GM21619 (cell line): Measurements from ENCODE around the gene TNPO2.
"Not testable (repeated sequence)": the region's sequence is repeated elsewhere in the genome, so short reads cannot be mapped to it uniquely, and the experiment has no call there.

Experiments used
- ATAC-seq: cut with Tn5 transposase; IDR thresholded peaks from one replicate; pipeline ENCODE4 v1.9.1; 2021; ENCODE audit not compliant: unreplicated experiment

The TNPO2 gene

DNA sequence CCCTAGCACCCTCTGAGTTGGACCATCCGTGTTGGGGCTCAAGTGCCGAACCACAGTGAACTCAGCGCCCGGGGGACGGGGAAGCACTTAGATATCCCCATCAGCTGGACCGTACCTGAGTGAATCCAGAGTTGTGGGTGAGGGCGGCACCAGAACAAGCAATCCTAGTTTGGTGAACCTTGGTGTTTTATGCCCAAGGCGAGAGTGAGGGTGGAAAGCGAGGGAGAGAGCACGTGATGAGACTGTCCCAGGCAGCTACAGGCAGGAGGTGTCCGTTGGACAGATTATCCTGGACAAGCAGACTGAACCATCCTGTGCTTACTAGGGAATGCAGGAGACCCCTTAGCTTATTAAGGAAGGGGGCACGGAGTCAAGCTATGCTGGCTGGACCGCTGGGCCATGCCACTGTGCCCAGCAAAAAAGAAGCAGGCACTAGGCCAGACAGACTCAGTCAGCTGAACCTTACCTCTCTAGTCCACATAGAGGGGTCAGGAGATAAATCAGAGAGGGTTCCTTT lies 14.2 kb upstream of the TNPO2 start:
- no peak for ATAC-seq

DNA sequence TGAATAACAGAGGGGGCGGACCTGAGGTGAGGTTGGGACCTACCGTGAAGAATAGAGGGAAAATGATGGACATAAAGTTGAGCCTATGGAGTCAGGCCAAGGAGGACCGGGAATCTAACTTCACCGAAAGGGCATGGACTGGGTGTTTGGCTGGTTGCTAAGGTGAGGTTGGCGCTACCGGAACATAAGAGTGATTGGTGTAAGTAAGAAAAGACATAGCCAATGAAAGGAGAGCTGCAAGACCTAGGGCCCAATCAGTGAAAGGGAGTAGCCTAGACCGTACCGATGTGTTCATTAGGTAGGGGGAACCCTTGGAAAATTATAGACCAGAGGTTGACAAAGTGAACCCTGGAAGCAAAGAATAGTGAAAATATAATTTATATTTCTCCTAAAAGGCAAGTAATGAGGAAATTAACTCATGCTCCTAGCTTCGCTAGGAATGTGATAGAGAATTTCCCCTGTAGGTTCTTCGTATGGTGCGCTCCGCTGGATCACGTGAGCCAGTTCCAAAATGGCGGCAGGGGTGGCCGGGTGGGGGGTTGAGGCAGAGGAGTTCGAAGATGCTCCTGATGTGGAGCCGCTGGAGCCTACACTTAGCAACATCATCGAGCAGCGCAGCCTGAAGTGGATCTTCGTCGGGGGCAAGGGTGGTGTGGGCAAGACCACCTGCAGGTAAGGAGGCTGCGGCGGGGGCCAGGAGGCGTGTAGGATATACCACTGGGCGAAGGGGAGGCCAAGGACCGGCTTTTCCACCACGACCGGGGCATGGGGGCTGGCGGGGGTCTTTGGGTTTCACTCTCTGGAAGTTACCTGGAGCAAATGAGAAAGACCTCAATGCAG lies 13.5 kb upstream of the TNPO2 start, which contains the start of gene GET3:
GET3 (plus strand) TSS at position 503 of the 840 bp plus-strand sequence; CDS start at position 512, 9 bp downstream.
- peak; percentile 71 for ATAC-seq

GRCh38 chr19:12733369-12734214 lies 9.9 kb upstream of the TNPO2 start:
- ATAC-seq: no peak

- ATAC-seq: no peak
These were observed 7.6 kb upstream of the TNPO2 start for GRCh38 chr19:12731337-12731736.

DNA sequence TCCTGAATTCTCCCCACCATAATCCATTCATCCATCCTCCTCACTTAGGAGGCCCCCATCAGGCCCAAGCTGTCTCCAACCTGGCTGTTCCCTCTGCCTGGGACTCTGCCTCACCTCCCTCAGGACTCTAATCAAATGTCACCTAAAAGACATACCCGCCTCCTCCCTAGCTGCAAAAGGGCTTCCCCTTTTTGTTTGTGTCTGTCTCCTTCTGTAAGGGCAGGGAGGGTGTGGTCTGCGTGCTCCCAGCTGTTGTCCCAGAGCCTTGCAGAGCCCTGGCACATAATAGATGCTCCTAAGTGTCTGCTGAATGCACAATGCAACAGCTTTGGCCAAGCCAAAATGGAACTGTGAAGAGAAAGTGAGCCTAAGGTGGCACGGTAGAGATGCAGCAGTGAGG lies 6.3 kb upstream of the TNPO2 start:
- no peak for ATAC-seq

DNA sequence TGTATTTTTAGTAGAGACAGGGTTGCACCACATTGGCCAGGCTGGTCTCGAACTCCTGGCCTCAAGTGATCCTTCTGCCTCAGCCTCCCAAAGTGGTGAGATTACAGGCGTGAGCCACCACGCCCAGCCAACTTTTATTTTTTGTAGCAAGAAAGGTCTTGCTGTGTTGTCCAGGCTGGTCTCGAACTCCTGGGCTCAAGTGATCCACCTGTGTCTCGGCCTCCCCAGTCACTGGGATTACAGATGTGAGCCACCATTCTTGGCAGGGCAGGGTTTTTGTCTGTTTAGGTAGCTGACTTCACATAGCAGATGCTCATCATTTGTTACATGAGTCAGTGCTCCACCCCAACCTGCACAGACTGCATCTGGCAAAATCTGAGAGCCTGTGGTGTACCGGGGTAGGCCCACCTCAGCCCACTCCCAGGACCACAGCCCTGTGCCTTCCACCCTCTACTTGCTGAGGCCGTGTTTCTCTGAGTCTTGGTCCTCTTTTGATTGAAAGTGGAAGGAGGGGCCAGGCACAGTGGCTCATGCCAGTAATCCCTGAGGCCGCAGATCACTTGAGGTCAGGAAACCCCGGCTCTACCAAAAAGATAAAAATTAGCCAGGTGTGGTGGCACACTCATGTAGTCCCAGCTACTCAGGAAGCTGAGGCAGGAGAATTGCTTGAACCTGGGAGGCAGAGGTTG lies 4.2 kb upstream of the TNPO2 start:
- no peak for ATAC-seq

DNA sequence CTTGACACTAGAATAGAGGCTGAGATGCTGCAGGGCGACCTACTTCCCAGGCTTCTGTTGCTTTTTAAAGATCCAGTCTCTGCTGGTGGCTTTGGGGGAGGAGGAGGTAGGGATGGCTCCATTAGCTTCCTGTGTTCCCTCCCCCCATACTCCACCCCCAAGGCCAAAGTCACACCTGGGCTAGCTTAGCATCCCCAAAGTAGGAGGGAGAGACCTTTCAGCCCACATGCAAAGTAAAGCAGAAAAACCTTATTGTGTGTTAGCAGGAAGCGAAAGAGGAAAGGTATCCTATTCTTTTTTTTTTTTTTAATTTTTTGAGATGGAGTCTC lies 3.2 kb upstream of the TNPO2 start:
- ATAC-seq: no peak

- ATAC-seq: not testable (repeated sequence)
These were observed 1.9 kb upstream of the TNPO2 start for GRCh38 chr19:12725612-12726011.

DNA sequence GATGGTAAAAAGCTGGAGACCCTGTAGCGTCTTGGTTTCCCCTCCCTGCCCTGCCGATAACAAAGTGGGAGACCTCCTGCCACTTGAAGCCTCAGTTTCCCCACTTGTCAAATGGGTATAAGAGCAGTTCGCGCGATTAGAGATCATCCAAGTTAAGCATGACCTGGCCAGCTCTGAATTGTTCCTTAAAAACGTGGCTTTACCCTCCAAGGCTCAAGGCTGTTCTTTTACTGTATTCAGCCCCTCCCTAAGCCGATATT lies 421 bp downstream of the TNPO2 start:
- no peak for ATAC-seq

GRCh38 chr19:12722566-12723380 lies 959 bp downstream of the TNPO2 start:
- peak; percentile 72 for ATAC-seq

DNA sequence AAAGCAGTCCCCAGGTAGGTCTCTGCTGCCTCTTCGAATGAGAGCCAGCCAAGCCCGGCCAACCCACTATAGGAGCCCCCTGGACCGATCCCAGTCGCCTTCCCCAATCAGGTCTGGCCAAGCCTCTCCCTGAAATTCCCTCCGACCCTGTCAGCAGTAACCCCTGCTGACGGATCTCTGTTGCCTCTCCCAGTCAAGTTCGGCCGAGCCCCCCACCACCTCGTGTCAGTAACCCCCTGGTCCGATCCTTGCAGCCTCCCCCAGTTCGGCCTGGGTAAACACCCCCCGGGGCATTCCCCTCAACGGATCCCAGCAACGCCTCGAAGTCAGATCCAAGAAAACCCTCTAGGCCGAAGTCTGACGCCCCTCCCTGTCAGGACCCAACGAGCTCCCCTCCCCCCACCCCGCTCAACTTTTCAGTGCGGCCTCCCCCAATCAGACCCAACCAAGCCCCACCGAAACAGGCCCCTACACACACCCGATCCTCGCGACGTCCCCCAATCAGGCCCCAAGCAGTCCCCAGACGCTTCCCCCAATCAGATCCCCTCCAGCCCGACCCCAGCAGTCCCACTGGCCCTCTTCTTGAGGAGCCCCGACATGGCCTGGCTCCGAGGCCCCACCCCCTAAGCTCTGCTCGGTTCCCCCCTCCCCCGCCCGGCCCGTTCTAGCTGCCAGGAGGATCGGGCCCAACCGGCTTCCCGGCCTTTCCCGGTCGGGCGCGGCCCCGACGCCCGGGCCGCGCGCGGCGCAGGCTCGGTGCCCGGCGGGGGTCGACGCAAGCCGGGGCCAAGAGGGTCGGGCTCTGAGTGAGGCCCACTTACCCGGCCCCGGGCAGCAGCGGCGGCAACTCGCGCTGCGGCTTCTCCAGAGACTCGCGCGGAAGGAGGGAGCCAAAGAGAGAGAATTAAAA lies 1.8 kb downstream of the TNPO2 start:
- ATAC-seq: peak; percentile 24

DNA sequence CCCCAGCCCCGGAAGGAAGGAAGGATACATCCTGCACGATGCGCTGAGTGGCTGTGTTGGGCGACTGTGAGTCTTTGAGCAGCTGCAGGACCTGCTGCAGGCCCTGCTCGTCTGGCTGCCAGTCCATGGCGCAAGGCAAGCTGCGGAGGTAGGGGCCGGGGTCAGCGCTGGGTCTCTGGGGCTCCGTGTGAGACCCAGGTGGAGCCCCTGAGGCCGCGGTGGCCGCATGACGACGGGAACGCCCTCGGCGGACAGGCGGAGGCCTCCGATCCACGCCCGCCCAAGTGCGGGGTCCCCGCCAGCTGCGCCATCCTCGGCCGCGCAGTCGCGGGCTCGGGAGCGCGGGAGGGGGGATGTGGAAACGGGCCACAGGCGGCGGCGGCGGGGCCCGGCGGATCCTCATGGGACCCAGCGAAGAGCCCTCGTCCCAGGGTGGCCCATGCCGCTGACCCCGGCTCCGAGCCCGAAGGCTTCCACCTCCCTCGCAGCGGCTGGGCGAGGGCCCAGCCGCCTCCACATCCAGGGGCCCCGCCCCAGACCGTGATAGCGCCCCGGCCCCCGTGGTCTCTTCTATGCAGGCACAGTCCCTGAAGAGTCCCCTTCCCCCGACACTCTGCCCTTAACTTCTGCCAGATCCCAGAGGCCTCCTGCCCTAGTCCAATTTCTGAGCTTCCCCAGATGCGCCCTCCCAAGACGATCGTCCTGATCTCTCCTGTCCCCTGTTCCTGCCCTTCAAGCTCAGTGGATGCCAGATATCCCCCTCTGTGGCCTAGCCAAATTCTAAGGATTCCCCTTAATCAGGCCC lies 2.7 kb downstream of the TNPO2 start:
- no peak for ATAC-seq

DNA sequence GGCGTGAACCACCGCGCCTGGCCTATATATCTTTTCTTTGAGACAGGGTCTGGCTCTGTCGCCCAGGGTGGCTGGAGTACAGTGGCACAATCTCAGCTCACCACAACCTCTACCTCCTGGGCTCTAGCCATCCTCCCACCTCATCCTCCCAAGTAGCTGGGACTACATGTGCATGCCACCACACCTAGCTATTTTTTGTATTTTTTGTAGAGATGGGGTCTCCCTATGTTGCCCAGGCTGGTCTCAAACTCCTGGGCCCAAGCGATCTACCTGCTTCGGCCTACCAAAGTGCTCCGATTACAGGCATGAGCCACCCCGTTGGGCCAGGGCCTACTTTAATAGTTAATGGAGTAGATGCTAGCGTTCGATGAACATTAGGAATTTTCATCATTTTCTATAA lies 3.4 kb downstream of the TNPO2 start:
- ATAC-seq: no peak

GRCh38 chr19:12715929-12716328 lies 7.8 kb downstream of the TNPO2 start:
- ATAC-seq: no peak

GRCh38 chr19:12715102-12715501 lies 8.6 kb downstream of the TNPO2 start:
- no peak for ATAC-seq

- not testable (repeated sequence) for ATAC-seq
These were observed 10.4 kb downstream of the TNPO2 start for GRCh38 chr19:12713304-12713703.

GRCh38 chr19:12712077-12712476 lies 11.7 kb downstream of the TNPO2 start:
- ATAC-seq: not testable (repeated sequence)

DNA sequence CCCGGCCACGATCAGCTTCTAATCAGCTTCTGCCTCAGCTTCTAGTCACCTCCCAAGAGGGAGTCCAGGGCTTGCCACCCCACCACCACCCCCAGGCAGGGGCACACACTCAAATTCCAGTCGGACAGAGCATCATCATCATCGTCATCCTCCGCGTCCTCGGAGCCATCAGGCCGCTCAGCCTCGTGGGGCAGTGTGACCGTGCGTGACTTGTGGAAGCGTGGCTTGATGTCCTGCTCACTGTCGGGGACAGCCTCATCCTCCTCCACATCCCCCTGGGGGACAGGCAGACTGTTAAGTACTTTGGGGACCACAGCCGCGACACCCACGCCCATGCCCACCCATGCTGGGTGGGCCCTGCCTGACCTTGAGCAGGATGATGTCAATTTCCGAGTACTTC lies 12.5 kb downstream of the TNPO2 start:
- ATAC-seq: no peak

DNA sequence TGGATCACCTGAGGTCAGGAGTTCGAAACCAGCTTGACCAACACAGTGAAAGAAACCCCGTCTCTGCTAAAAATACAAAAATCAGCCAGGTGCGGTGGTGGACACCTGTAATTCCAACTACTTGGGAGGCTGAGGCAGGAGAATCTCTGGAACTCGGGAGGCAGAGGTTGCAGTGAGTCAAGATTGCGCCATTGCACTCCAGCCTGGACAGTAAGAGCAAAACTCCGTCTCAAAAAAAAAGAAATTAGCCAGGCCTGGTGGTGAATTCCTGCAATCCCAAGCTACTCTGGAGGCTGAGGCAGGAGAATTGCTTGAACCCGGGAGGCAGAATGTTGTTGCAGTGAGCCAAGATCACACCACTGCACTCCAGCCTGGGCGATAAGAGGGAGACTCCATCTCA lies 15.1 kb downstream of the TNPO2 start:
- no peak for ATAC-seq
